WTC11 (cell line): ENCODE results near the gene C6. TPM values are rescaled to one million over a fixed set of nuclear protein-coding genes. Genes with fewer than 3 reads are reported as not detected.
"Not testable (repeated sequence)": the region's sequence is repeated elsewhere in the genome, so short reads cannot be mapped to it uniquely, and the experiment has no call there.

Experiments
- ATAC-seq: fragments of 200-7000 bp; cut with Tn5 transposase; 2 replicates; pipeline ENCODE4 v1.10.0; 2021; ENCODE audit warnings: mild to moderate bottlenecking, moderate library complexity
- CTCF ChIA-PET: fragments of 300-600 bp; sonication (Branson Sonifier 250); formaldehyde crosslinking; loops from one replicate; lab custom pipeline; 2021; ENCODE audit warnings: antibody characterized with exemption; lab: Charles Lee
- POLR2A ChIA-PET: fragments of 350-600 bp; sonication (Branson Sonifier 250); formaldehyde crosslinking; loops from one replicate; lab custom pipeline; 2021; ENCODE audit warnings: antibody characterized with exemption; lab: Charles Lee
- DNase-seq: peaks from one replicate; pipeline ENCODE4 v3.0.0; 2021; ENCODE audit warnings: low spot score
- H3K27ac Mint-ChIP-seq: 2 replicates; pipeline ENCODE4 v1.8.0; 2021; ENCODE audit warnings: mixed read lengths
- H3K27me3 Mint-ChIP-seq: 2 replicates; pipeline ENCODE4 v1.8.0; 2021; ENCODE audit warnings: low read depth, mild to moderate bottlenecking, moderate library complexity, mixed read lengths
- H3K36me3 Mint-ChIP-seq: 2 replicates; pipeline ENCODE4 v1.8.0; 2021; ENCODE audit warnings: mixed read lengths
- H3K4me1 Mint-ChIP-seq: 2 replicates; pipeline ENCODE4 v1.8.0; 2022; ENCODE audit warnings: mixed read lengths
- H3K4me3 Mint-ChIP-seq: 2 replicates; pipeline ENCODE4 v1.8.0; 2021; ENCODE audit warnings: mild to moderate bottlenecking, moderate library complexity, mixed read lengths
- H3K9me3 Mint-ChIP-seq: 2 replicates; pipeline ENCODE4 v1.8.0; 2021; ENCODE audit warnings: mixed read lengths
- ARID4B ChIP-seq: sonication (generic); formaldehyde crosslinking; IDR thresholded peaks from 2 replicates; pipeline ENCODE4 v1.8.0; 2023; ENCODE audit warnings: missing genetic modification reagents, mild to moderate bottlenecking, borderline replicate concordance
- ATF1 ChIP-seq: sonication (generic); formaldehyde crosslinking; IDR thresholded peaks from 2 replicates; pipeline ENCODE4 v1.8.1; 2023; ENCODE audit warnings: mild to moderate bottlenecking, moderate library complexity, missing genetic modification reagents
- CBFB ChIP-seq: sonication (generic); formaldehyde crosslinking; IDR thresholded peaks from 2 replicates; pipeline ENCODE4 v1.8.1; 2022; ENCODE audit warnings: mild to moderate bottlenecking, low read depth, missing genetic modification reagents
- ELF4 ChIP-seq: sonication (generic); formaldehyde crosslinking; IDR thresholded peaks from 2 replicates; pipeline ENCODE4 v1.8.1; 2022; ENCODE audit warnings: low read depth, mild to moderate bottlenecking, moderate library complexity, missing genetic modification reagents
- FOXJ3 ChIP-seq: sonication (generic); formaldehyde crosslinking; IDR thresholded peaks from 2 replicates; pipeline ENCODE4 v1.9.0; 2021; ENCODE audit warnings: missing genetic modification reagents, mild to moderate bottlenecking, borderline replicate concordance
- FOXK1 ChIP-seq: sonication (generic); formaldehyde crosslinking; IDR thresholded peaks from 2 replicates; pipeline ENCODE4 v1.8.0; 2022; ENCODE audit warnings: mild to moderate bottlenecking, moderate library complexity, missing genetic modification reagents
- FOXP4 ChIP-seq: sonication (generic); formaldehyde crosslinking; IDR thresholded peaks from 2 replicates; pipeline ENCODE4 v1.8.0; 2022; ENCODE audit warnings: mild to moderate bottlenecking, missing genetic modification reagents
- GRHL2 ChIP-seq: fragments of 250-450 bp; sonication (Bioruptor Pico); IDR thresholded peaks from 2 replicates; pipeline ENCODE4 v1.8.0; 2022; ENCODE audit warnings: mild to moderate bottlenecking, moderate library complexity; ENCODE audit not compliant: insufficient replicate concordance, severe bottlenecking
- KAT7 ChIP-seq: sonication (generic); formaldehyde crosslinking; IDR thresholded peaks from 2 replicates; pipeline ENCODE4 v1.8.1; 2023; ENCODE audit warnings: missing genetic modification reagents, mild to moderate bottlenecking, borderline replicate concordance
- MXD4 ChIP-seq: fragments of 250-450 bp; sonication (Bioruptor Pico); IDR thresholded peaks from 2 replicates; pipeline ENCODE4 v1.8.0; 2021; ENCODE audit warnings: mild to moderate bottlenecking, moderate library complexity, borderline replicate concordance
- MYBL2 ChIP-seq: sonication (generic); formaldehyde crosslinking; IDR thresholded peaks from 2 replicates; pipeline ENCODE4 v1.8.1; 2023; ENCODE audit warnings: mild to moderate bottlenecking, moderate library complexity, missing genetic modification reagents
- NFE2L1 ChIP-seq: sonication (generic); formaldehyde crosslinking; IDR thresholded peaks from 2 replicates; pipeline ENCODE4 v1.8.1; 2023; ENCODE audit warnings: missing genetic modification reagents
- NR1H2 ChIP-seq: sonication (generic); formaldehyde crosslinking; IDR thresholded peaks from 2 replicates; pipeline ENCODE4 v1.9.0; 2021; ENCODE audit warnings: mild to moderate bottlenecking, moderate library complexity, missing genetic modification reagents
- NR2C2 ChIP-seq: sonication (generic); formaldehyde crosslinking; IDR thresholded peaks from 2 replicates; pipeline ENCODE4 v1.8.0; 2022; ENCODE audit warnings: mild to moderate bottlenecking, missing genetic modification reagents
- NR3C1 ChIP-seq: sonication (generic); formaldehyde crosslinking; conservative IDR thresholded peaks from 2 replicates; pipeline ENCODE4 v1.8.1; 2023; ENCODE audit warnings: low read depth, mild to moderate bottlenecking, missing genetic modification reagents
- SP1 ChIP-seq: sonication (generic); formaldehyde crosslinking; conservative IDR thresholded peaks from 2 replicates; pipeline ENCODE4 v1.8.1; 2022; ENCODE audit warnings: missing genetic modification reagents
- TEAD4 ChIP-seq: sonication (generic); formaldehyde crosslinking; IDR thresholded peaks from 2 replicates; pipeline ENCODE4 v1.8.0; 2022; ENCODE audit warnings: mild to moderate bottlenecking, missing genetic modification reagents
- USF2 ChIP-seq: sonication (generic); formaldehyde crosslinking; IDR thresholded peaks from 2 replicates; pipeline ENCODE4 v1.8.1; 2023; ENCODE audit warnings: mild to moderate bottlenecking, missing genetic modification reagents, moderate library complexity
- ZNF317 ChIP-seq: sonication (generic); formaldehyde crosslinking; IDR thresholded peaks from 2 replicates; pipeline ENCODE4 v1.8.1; 2023; ENCODE audit warnings: low read depth, mild to moderate bottlenecking, moderate library complexity, missing genetic modification reagents, borderline replicate concordance
- ZNF416 ChIP-seq: fragments of 250-450 bp; sonication (Bioruptor Pico); IDR thresholded peaks from 2 replicates; pipeline ENCODE4 v1.9.0; 2021; ENCODE audit warnings: mild to moderate bottlenecking, inconsistent platforms
- ZNF532 ChIP-seq: fragments of 250-450 bp; sonication (Bioruptor Pico); IDR thresholded peaks from 2 replicates; pipeline ENCODE4 v1.9.0; 2021; ENCODE audit warnings: mild to moderate bottlenecking, borderline replicate concordance
- total RNA-seq: library from RNA; stranded (reverse); gene quantifications from 3 replicates; pipeline ENCODE4 v1.2.3, GENCODE V29; 2021

C6 gene
- total RNA-seq, 1 experiment from 2014 or later, result 0.13 TPM

GRCh38 chr5:41232797-41233196 lies 19.5 kb upstream of the C6 start:
- no peaks in the 10 kb centered on the region; the same call in 1 of the 2 replicates for H3K27me3 Mint-ChIP-seq
- no peak overlapping the region for H3K27ac Mint-ChIP-seq
- POLR2A ChIA-PET, result no interaction called here
- peaks cover 44% of the 10 kb centered on the region for H3K36me3 Mint-ChIP-seq
- no peak for DNase-seq
- CTCF ChIA-PET, result no interaction called here
- H3K4me3 Mint-ChIP-seq, result no peak overlapping the region
- TF ChIP-seq ATF1 (CRISPR knock-in tag) (no peak), NFE2L1 (CRISPR knock-in tag) (no peak), ZNF317 (CRISPR knock-in tag) (no peak), MYBL2 (CRISPR knock-in tag) (no peak), FOXP4 (CRISPR knock-in tag) (no peak), GRHL2 (CRISPR knock-in tag) (no peak), NR3C1 (CRISPR knock-in tag) (no peak), CBFB (no peak), ARID4B (CRISPR knock-in tag) (no peak), KAT7 (no peak), FOXK1 (CRISPR knock-in tag) (no peak), ELF4 (CRISPR knock-in tag) (no peak), FOXJ3 (CRISPR knock-in tag) (no peak), MXD4 (CRISPR knock-in tag) (no peak), USF2 (no peak)
- TF ChIP-seq, all 79 proteins: peak for 0
- Mint-ChIP-seq H3K9me3 (peaks cover 54% of the 10 kb centered on the region), H3K4me1 (no peaks in the 10 kb centered on the region)
- ATAC-seq, result no peak

- ATAC-seq, POLR2A ChIA-PET, H3K27ac Mint-ChIP-seq, CTCF ChIA-PET, DNase-seq, H3K27me3 Mint-ChIP-seq, H3K4me3 Mint-ChIP-seq, H3K4me1 Mint-ChIP-seq: not testable (repeated sequence)
- Mint-ChIP-seq H3K9me3 (peaks cover 76% of the 10 kb centered on the region), H3K36me3 (peaks cover 53% of the 10 kb centered on the region)
Measured at GRCh38 chr5:41230276-41230675, 16.9 kb upstream of the C6 start.

- ChIA-PET CTCF (no interaction called here), POLR2A (no interaction called here)
- no peak for TF ChIP-seq NR2C2 (CRISPR knock-in tag)
- no peak for TF ChIP-seq ZNF416 (CRISPR knock-in tag)
- no peak for TF ChIP-seq TEAD4
- no peak for TF ChIP-seq ZNF532 (CRISPR knock-in tag)
- no peak for TF ChIP-seq SP1 (CRISPR knock-in tag)
- TF ChIP-seq NR1H2 (CRISPR knock-in tag), result no peak
- no peak overlapping the region for H3K27ac Mint-ChIP-seq
- peaks cover 18% of the 10 kb centered on the region for H3K36me3 Mint-ChIP-seq
- no peak for DNase-seq
- H3K27me3 Mint-ChIP-seq, result no peaks in the 10 kb centered on the region; the same call in 1 of the 2 replicates
- H3K9me3 Mint-ChIP-seq, result peaks cover 43% of the 10 kb centered on the region
- no peak overlapping the region for H3K4me3 Mint-ChIP-seq
- peaks cover 14% of the 10 kb centered on the region for H3K4me1 Mint-ChIP-seq
- no peak for ATAC-seq
Measured at GRCh38 chr5:41223962-41224361, 10.6 kb upstream of the C6 start.
